ENCODE data around the gene NGFR. TPM values are rescaled to one million over a fixed set of nuclear protein-coding genes. Genes with fewer than 3 reads are reported as not detected.

NGFR gene
- total RNA-seq, 1 experiment from 2014 or later: 0.11 TPM

DNA sequence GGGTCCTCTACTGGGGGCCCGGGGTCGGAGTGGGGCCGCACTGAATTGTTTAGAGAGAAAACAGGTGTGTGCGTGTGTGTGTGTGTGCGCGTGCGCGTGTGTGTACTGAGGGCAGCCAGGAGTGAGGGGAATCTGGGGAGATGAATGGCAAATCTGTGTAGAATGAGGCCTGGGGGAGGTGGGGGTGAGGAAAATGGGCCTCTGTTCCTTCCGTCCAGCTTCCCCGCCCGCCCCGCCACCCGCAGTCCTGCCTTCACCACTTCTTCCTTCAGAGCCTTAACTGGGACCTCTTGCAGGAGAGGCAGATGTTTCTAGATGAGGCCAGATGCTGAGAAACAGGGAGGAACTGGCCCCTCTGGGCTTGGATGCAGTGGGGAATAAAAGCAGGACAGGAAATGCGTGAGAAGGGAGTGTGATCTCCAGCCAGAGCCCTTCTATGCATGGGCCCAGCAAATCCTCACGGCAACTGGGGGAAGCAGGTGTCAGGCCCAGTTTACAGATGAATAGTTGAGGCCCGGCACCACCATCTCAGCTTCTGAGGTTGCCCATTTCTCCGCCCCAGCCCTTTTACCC lies 29.7 kb upstream of the NGFR start:
- Histone ChIP-seq H3K4me1 (replicated peaks; ENCODE audit: insufficient read depth) (no peaks in the 10 kb centered on the region), H3K27ac (no peak overlapping the region), H2AFZ (no peak overlapping the region), H3K27me3 (ENCODE audit: insufficient read depth, low read depth) (peaks cover 98% of the 10 kb centered on the region), H3K9me3 (ENCODE audit: insufficient read depth, low read depth) (no peaks in the 10 kb centered on the region), H3K36me3 (ENCODE audit: low read depth) (no peaks in the 10 kb centered on the region), H4K20me1 (ENCODE audit: insufficient read depth) (no peaks in the 10 kb centered on the region), H3K4me2 (no peak overlapping the region), H3K9me2 (ENCODE audit: insufficient read depth) (no peaks in the 10 kb centered on the region), H3F3A (ENCODE audit: insufficient read depth, low read depth) (peaks cover 4% of the 10 kb centered on the region; the same call in 1 of the 2 replicates), H3K4me3 (no peak overlapping the region), H3K79me2 (ENCODE audit: low read depth) (no peaks in the 10 kb centered on the region)
- BruUV-seq (replicated peaks): no TSS peak
- TF ChIP-seq EZH2 (IDR thresholded peaks at IDR 0.05; ENCODE audit: low read depth): no peak
- TF ChIP-seq, protein P1, sequence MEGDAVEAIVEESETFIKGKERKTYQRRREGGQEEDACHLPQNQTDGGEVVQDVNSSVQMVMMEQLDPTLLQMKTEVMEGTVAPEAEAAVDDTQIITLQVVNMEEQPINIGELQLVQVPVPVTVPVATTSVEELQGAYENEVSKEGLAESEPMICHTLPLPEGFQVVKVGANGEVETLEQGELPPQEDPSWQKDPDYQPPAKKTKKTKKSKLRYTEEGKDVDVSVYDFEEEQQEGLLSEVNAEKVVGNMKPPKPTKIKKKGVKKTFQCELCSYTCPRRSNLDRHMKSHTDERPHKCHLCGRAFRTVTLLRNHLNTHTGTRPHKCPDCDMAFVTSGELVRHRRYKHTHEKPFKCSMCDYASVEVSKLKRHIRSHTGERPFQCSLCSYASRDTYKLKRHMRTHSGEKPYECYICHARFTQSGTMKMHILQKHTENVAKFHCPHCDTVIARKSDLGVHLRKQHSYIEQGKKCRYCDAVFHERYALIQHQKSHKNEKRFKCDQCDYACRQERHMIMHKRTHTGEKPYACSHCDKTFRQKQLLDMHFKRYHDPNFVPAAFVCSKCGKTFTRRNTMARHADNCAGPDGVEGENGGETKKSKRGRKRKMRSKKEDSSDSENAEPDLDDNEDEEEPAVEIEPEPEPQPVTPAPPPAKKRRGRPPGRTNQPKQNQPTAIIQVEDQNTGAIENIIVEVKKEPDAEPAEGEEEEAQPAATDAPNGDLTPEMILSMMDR (conservative IDR thresholded peaks at IDR 0.05): no peak
- CTCF ChIA-PET: no interaction called here
- intact Hi-C loops (cut with micrococcal nuclease; ENCODE audit: unreplicated experiment): no loop called here
- DNase-seq: no peak
- POLR2A ChIA-PET (ENCODE audit: unreplicated experiment): no interaction called here

DNA sequence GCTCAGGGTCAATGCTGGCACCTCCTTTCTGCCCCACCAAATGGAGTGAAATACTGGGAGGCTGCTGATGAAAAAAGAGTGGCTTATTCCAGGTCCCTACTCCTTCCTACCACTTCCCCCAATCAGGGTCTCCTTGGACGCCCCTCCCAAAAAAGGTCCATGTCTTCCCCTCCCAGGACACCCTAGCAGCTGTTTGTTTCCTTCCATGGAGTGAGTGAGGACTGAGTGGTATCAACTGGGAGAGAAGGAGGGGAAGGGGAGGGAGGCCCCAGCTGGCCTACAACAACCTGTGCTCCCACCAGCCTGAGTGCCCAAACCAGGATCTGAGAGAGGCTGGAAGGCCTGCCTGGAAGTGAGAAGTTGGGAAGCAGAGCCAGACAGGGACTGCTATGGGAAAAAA lies 28.7 kb upstream of the NGFR start:
- intact Hi-C loops (cut with micrococcal nuclease; ENCODE audit: unreplicated experiment): no loop called here
- H3K79me2 ChIP-seq (ENCODE audit: low read depth): no peaks in the 10 kb centered on the region
- DNase-seq: no peak
- ChIA-PET POLR2A (ENCODE audit: unreplicated experiment) (no interaction called here), CTCF (no interaction called here)
- no peaks in the 10 kb centered on the region for H4K20me1 ChIP-seq (ENCODE audit: insufficient read depth)
- peaks cover 98% of the 10 kb centered on the region for H3K27me3 ChIP-seq (ENCODE audit: insufficient read depth, low read depth)
- H2AFZ ChIP-seq: no peak overlapping the region
- H3K4me2 ChIP-seq: no peak overlapping the region
- H3K4me3 ChIP-seq: no peak overlapping the region
- no TSS peak for BruUV-seq (replicated peaks)
- no peaks in the 10 kb centered on the region for H3K9me2 ChIP-seq (ENCODE audit: insufficient read depth)
- no peak overlapping the region for H3K27ac ChIP-seq
- H3K9me3 ChIP-seq (ENCODE audit: insufficient read depth, low read depth): no peaks in the 10 kb centered on the region
- no peaks in the 10 kb centered on the region for H3K36me3 ChIP-seq (ENCODE audit: low read depth)
- peaks cover 4% of the 10 kb centered on the region; the same call in 1 of the 2 replicates for H3F3A ChIP-seq (ENCODE audit: insufficient read depth, low read depth)
- TF ChIP-seq EZH2 (IDR thresholded peaks at IDR 0.05; ENCODE audit: low read depth): no peak
- TF ChIP-seq, protein P1 (conservative IDR thresholded peaks at IDR 0.05): no peak
- H3K4me1 ChIP-seq (replicated peaks; ENCODE audit: insufficient read depth): no peaks in the 10 kb centered on the region

DNA sequence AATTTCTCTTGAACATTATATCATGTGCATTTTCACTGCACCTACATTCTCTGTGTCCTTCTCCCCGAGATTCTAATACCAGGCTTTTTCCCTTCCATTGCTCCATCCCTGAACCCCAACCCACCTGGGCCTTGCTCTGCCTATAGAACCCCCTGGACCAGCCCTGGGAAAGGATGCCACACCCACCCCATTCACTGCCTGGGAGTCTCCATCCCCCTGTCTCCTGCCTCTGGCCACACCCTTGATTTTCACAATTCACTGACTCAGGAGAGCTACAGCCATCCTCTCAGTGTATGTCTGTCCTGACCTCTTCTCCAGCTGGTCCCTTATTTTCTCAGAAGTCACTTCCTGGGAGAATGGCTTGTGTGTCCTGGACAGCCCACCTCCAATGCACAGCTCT lies 27.9 kb upstream of the NGFR start:
- CTCF ChIA-PET: no interaction called here
- POLR2A ChIA-PET (ENCODE audit: unreplicated experiment): no interaction called here
- Histone ChIP-seq H3K27me3 (ENCODE audit: insufficient read depth, low read depth) (peaks cover 98% of the 10 kb centered on the region), H3K36me3 (ENCODE audit: low read depth) (no peaks in the 10 kb centered on the region), H3K9me2 (ENCODE audit: insufficient read depth) (no peaks in the 10 kb centered on the region), H3K4me3 (no peak overlapping the region), H3F3A (ENCODE audit: insufficient read depth, low read depth) (peaks cover 4% of the 10 kb centered on the region; the same call in 1 of the 2 replicates), H3K27ac (no peak overlapping the region), H4K20me1 (ENCODE audit: insufficient read depth) (no peaks in the 10 kb centered on the region), H3K79me2 (ENCODE audit: low read depth) (no peaks in the 10 kb centered on the region), H2AFZ (no peak overlapping the region), H3K4me2 (no peak overlapping the region), H3K4me1 (replicated peaks; ENCODE audit: insufficient read depth) (no peaks in the 10 kb centered on the region), H3K9me3 (ENCODE audit: insufficient read depth, low read depth) (no peaks in the 10 kb centered on the region)
- BruUV-seq (replicated peaks): no TSS peak
- intact Hi-C loops (cut with micrococcal nuclease; ENCODE audit: unreplicated experiment): no loop called here
- no peak for DNase-seq
- no peak for TF ChIP-seq EZH2 (IDR thresholded peaks at IDR 0.05; ENCODE audit: low read depth)
- TF ChIP-seq, protein P1 (conservative IDR thresholded peaks at IDR 0.05): no peak
